NCI-H1048 (cell line): ENCODE results near the gene ALK.
"Not testable (repeated sequence)": the region's sequence is repeated elsewhere in the genome, so short reads cannot be mapped to it uniquely, and the experiment has no call there.

Experiments used
- DNase-seq: peaks from one replicate; lab custom pipeline; 2025; lab: John Stamatoyannopoulos, UW

Gene ALK

DNA sequence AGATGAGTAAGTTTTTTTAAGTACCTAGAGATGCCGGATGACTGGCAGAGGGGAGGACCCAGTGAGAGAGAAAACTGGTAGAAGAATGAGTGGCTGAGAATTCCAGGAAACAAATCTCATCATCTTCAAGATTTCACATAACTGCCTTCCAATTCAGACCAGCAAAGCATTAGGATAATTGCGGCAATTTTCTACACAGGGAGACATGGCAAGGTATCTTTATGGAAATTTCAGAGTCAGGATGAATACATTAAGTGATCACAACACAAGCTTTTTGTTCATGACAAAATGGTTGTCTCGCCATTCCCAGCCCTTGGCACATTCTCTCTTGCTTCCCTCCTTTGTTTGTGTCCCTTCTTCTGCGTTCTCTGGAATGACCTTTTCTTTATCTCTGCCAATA, 82.1 kb downstream of the ALK start:
- DNase-seq = no peak

DNA sequence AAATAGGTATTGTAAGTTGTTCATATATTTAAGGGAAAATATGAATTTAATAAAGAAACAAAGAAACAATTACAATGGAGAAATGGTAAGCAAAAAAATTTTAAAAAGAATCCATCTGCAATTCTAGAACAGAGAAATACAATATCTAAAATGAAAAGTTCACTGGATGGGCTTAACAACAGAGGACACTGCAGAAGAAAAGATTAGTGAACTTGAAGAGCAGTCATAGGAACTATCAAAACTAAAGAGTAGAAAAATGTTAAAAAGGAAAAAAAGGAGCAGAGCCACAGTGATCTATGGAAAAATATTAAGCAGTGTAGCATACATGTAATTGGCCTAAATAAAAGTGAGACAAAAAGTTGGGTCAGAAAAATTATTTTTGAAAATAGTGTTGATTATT, 83.5 kb downstream of the ALK start:
- DNase-seq = no peak

DNA sequence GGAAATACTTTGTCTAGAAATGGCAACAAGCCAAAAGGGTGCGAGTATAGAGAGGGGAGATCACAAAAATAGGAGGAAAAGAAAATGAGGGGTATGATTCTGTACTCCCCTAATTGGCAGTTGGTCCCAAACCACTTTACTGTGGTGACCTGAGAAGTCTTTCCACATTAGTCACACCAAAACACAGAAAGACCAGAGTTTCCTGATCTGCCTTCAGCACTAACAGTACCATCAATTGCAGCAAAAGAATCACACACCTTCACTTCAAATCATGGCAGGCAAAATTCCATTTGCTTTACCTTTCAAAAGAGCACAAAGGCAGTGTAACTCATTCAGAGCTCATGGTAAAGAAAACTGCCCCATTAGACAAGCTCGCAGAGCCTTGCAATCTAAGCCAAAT, 86.8 kb downstream of the ALK start:
- no peak for DNase-seq

DNA sequence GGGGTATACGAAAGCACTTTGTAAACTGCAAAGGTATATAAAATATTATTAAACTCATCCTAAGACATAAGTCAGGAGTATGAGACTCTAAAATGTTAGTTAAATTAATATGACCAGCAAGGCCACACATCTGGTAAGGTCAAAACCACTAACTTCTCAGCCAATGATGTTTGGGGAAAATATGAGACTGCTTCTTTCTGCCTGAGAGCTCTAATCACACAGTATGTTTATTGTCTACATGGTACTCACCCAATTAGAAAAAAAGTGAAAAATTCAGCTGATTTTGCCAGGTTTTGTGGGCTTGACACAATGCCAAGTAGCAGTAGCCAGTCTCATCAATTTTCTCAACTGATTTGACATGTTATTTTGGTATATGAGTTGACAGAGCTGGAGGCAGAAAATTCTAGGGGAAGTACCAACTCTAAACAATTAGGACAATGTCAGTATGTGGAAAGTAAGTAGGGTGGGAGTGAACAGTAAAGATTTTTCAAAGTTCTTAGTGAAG, 87.3 kb downstream of the ALK start:
- no peak for DNase-seq

DNA sequence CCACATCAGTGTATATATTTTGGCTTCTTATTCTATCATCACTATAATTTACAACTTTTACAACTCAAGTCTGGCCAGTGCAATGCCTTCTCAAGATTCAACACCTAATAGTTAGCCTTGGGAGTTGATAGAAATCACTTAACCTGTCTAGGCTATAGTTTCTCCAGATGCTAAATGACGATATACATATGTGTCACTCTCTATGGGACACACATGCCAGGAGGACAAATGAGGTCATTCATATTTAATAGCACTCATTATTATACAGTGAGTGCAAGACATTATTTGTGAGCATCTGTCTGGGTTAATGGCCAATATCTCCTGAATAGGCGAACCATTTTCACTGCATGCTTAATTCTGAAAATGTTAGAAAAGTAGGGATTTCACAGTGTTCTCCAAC, 89.8 kb downstream of the ALK start:
- no peak for DNase-seq

DNA sequence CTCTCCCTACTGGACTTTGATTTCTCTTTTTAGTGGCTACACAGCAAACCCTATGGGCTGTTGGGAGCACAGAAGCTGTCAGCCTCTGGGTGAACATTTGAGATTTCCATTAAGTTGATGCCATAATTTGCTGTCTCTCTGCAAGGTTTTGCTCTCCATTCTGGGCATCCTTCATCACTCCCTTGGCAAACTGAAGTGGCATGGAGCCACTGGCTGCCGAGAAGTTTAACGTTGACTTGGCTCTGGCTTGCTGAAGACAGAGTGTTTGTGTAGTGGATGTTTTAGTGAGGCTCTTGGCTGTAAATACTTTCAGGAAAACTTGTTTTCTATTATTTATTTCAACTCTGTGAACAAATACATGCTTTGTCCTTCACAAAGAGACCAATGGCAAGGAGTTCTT, 91.5 kb downstream of the ALK start:
- no peak for DNase-seq

DNA sequence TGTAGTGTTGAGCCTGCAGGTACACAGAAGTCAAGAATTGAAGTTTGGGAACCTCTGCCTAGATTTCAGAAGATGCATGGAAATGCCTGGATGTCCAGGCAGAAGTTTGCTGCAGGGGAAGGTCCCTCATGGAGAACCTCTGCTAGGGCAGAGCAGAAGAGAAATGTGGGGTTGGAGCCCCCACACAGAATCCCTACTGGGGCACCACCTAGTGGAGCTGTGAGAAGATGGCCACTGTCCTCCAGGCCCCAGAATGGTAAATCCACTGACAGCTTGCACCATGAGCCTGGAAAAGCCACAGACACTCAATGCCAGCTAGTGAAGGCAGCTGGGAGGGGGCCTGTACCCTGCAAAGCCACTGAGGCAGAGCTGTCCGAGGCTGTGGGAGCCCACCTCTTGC, 97.2 kb downstream of the ALK start:
- not testable (repeated sequence) for DNase-seq

DNA sequence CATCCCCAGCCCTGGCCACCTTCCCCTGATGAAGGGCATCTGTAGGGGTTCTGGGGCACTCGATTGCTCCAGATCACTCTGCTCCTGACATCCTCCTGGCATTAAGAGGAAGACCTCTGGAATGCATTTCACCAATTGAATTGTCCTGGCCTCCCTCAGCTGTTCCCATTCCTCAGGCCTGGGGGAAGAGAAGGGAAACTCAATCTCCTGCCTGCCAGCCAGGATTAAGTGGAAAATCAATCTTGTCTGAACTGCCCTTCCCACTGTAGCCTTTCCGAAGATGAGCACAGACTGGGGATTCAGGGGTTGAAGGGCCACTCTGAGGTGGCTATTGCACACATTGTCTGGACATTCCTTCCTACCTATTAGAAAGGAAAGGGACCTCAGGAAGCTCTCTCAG, 99.8 kb downstream of the ALK start:
- DNase-seq = no peak

DNA sequence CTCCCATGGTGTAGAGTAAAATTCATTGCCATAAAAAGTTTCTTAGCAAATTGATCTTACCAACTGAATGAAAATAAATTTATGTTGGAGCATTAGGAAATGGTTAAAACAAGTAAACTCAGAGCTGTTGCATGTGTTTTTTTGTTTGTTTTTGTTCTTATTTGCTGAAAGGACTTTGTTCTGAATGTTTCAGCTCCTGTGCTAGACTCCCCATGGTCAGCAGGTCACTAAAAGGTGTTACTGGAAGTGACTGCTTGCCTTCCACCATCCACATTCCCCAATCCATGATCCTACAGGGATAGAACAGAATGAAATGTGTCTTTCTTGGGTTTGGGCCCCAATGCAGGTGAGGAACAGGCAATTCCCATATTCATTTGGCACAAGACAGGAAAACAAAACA, 101.8 kb downstream of the ALK start:
- no peak for DNase-seq

DNA sequence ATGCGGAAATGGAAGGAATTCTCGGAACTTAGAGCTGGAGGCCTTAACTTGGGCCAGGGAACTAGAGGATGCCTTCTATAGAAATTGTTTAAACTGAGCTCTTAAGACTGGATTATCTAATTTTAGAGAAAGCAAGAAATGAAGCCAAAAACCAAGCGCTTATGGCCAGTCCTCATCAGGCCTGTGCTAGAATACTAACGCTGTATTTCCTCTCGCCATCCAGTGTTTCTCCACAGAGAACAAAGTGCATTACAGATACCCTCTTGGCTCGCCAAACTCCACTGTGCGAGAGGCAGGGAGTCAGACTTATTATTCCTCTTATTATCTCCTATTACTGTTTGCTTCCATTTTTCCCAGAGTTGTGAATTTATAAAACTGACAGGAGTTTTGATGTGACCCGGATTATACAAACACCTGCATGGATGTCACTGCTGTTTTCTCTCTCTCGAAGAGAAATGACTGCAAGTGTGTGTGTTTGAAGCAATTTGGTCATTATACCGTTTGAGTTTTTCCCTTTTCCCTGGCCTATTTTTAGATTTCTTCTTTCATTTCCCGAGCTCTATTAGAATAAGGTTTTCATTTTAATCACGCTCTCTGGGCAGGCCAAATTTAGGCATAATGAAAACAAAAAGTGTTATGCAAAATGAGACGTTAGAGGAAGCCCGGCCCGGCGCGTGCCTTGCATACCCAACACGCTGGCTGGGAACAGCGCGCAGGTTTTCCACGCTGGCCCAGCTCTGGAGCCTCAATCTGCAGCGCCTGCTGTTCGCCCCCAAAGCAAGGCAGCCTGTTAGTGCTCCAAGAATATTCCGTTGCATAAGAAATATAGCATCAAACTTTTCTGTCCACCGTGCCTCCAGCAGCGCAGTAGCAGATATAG, 103.3 kb downstream of the ALK start:
- no peak for DNase-seq

DNA sequence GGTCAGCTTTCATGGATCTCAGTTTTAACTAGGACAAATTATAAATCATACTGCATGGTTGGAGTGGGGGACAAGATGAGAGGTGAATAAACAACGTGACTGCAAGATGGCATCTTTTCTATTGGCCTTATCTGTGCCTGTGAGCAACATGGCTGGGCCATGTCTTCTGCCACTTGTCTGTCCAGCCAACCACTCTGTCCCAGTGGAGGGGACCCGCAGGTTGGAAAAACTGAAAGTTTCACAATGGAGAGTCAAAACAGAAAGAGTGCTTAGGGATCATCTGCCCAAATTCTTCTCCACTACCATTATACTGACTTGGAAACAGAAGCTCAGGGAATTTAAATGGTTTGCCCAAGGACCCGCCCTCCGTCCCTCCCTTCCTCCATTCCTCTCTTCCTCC, 104.1 kb downstream of the ALK start:
- DNase-seq = no peak

DNA sequence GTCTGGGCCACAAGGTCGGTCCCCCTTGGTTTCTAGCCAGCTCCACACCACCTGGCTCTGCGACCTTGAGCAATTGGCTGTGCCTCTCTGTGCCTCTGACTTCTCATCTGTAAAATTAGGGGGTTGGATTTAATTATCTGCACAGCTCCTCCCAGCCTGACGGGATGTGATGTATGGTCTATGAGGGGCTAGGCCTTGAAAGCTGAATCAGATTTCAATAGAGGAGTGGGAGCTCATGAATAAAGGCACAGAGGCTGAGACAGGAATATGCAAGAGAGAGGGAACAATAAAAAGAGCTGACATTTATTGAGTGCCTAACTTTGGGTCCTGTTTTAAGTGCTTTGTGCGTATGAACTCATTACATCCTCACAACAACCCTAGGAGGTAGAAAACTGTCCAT, 104.7 kb downstream of the ALK start:
- no peak for DNase-seq

DNA sequence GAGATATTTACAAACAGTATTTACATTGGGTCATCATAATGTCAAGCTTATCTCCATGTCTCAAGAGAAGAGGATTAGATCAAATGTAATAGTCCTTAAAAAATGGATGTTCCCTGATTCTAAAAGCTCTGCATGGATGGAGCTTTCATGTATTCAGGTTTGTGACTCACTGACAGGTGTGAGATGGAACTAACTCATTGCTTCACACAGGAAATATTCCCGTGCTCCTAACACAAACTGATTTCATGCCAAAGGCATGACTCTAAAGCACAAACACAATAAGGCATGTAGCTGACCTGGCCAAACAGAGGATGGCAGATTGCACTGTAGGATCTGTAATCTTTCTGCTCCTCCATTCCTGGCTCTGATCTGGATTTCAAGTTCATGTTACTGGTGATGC, 110.0 kb downstream of the ALK start:
- no peak for DNase-seq

DNA sequence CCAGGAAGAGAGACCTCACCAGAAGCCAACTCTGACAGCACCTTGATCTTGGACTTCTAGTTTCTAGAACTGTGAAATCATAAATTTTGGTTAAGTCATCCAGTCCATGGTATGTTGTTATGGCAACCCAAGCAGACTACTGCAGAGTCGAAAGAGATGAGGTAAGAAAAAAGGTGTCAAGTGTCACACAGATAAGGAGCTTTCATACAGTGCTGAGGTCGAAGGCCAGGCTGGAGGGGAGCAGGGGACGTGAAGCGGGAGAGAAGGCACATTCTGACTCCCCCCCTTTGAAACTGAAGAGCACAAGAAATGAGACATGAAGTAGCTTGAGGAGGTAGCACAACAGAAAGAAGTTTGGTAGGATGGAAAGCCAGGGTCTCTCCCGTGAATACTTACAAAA, 110.4 kb downstream of the ALK start:
- DNase-seq = no peak

DNA sequence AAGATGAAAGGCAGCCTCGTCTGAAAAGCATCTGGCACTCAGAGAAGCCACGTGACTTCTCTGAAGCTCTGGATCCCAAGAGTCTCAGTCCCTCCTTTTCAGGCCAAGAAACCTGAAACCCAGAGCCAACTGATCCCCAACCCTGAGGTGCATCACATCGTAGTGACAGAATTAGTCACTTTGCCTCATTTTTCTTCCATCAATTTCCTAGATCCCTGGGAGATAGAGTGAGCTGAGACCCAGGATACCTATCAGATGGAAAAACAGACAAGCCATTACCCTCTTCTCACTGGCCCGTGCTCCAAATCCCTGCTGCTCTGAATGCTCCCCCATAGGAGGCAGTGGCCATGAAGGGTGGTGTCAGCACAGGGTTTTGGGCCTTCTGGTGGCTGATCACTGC, 113.1 kb downstream of the ALK start:
- DNase-seq = no peak

DNA sequence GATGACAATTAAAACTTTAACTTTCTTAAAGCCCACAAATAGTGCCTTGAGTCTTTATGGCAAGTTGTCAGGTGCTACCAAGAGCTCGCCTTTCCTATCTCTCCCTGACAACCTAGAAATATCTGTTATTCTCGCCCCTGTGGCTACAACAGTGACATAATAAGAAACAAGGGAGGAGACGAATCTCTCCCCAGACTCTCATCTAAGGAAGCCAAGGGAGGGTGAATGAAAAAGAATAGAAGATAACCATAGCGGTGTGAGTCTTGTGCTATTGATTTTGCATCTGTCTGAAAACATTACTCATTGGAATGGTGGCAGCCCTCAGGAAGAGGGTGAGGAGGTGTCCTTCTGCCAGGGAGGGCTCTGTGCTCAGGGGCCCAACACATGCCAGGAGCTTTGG, 114.3 kb downstream of the ALK start:
- no peak for DNase-seq

DNA sequence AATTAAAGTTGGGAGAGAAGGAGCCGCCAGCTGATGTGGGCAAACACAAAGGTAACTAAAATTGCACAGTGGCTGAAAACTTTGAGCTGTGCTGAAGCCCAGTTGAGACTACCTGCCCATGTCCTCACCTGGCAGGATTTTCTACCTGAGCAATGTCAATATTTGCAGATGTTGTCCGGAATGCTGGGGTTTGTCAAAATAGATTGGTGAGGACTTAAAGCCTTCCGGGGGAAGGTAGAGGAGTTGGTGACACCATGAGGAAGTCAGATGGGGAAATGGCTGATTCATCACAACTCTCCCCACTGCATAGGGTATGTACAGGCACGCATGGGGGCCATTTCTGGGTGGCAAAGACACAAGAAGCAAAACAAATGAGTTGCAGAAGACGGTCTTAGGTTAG, 114.9 kb downstream of the ALK start:
- no peak for DNase-seq

DNA sequence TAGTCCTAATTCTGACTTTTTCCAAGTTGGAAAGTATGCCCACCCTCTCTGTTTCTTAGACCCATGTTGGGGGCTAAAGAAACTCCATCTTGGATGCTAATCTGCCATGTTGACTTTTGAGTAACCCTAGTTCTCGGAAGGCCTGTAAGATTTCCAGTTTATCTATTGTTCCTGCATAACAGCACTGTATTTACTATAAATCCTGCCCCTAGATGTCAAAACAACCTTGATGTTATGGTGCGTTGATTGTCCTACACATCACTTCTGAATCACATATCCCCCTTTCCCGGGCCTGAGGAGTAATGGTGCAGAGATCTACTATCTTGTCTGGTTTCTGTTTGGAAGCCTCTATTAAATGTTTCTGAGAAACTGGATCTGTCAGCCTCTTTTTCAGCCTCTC, 116.7 kb downstream of the ALK start:
- no peak for DNase-seq

DNA sequence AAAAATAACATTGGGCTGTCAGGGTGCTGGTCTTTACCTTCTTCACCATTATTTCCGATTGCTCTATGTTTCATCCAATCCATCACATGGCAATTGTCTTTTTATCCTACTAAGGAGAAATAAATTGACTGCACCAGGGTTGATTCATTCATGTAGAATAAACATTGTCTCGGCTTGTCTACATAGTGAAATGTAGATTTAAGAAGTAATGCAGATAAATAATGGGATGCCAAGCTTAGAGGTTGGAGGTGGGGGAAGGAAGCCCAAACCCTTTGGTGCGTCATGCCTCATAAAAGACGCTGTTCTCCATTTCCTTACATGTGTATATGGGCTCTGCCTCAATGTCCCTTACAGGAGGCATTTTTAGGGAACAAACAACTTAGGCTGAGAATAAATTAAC, 117.8 kb downstream of the ALK start:
- no peak for DNase-seq

DNA sequence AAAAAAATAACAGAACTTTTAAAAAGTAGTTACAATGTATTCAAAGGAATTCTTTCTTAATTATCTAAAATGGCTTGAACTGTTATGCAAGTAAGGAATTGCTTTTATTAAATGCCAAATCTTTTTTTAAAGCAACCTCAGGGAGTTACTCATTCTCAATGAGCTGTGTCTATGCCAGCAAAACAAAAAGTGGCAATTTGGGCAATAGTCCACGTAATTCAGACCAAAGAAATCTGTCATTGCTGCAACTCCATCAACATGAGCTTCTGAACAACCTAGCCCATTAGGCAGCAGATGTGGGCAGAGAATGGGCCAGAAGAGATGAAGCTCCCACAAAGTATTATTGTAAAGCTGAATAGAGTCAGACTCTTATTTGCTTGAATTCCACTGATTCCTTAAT, 118.4 kb downstream of the ALK start:
- no peak for DNase-seq

DNA sequence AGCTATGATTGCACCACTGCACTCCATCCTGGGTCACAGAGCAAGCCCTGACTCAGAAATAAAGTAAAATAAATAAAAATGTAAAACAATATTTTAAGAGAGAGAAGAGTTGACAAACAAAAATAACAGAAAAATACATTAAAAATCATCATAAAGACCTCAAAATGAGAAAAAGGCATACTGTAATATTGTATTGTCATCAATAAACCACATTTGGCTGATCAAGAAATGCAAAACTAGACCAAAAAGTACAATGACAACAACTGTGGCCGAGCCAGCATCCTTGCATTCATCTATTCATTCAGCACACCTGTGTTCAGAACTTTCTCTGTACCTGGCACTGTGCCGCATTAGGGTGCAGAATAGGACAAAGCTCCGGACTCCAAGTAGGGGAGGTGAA, 121.8 kb downstream of the ALK start:
- DNase-seq = no peak

DNA sequence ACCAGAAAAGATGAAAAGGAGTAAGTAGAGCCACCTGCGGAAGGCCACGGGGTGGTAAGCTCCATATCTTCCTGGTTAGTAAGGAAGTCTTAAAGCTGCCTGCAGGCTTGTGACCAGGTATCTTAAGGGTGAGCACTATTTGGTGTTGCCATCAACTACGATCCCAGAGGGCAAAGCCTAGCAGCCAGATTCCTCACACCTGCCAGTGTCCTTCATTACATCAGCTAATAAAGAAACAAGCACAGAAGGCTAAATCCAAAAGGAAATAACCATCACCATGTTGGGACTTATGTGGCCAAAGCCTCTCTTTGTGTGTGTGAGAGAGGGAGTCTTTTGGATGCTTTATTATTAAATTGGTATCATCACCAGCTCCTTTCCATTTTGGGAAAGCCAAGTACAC, 123.5 kb downstream of the ALK start:
- no peak for DNase-seq

DNA sequence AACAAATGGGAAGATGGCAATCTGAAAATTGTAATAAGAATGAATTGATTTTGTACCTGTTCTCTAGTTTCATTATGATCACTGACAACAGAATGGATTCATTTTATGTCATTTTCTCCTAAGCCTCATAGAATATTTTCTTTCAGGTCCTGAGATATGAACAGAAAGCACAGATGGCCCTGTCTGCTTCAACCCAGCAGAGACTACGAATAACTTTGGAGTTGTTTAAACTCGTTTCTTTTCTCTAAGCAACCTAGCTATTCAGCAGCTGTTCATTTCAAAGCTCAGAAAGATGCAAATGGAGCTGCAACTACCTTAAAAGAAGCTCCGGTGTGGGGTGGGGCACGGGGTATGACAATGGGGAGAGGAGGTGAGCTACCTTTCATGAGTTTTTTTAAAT, 124.9 kb downstream of the ALK start:
- DNase-seq = no peak

DNA sequence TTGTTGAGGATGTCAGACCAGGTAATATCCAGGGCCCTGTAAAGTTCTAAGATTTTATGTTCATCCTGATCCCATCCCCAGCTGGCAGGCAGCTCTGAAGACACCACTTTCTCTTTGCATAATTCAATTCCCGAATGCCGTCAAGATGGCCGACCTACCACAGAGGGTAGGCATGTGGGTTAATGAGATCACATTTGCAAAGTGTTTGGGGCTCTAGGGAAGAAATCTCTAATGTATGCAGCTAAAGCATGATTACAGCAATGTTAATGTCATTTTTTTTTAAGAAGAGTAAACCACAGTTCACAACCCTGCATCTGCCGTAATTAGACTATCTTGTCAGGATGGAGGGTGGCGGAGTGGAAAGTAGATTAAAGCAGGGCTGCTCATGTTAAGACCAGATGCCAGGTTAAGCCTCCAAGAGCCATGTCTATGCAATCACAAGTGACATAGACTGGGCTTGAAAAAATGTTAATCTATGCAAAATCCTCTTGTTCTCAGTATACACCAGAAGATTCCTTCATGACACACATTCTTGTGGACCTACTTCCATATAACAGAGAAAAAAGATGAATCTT, 131.4 kb downstream of the ALK start:
- DNase-seq = no peak
